Stomach (tissue), 9 donors: Measurements from ENCODE around the gene RBM48. TPM values are rescaled to one million over a fixed set of nuclear protein-coding genes. Genes with fewer than 3 reads are reported as not detected.

Experiments
- DNase-seq, 2 donors: peaks; one replicate each; pipeline versions ENCODE4 v3.0.0 to v3.0.0-alpha.2; 2013 to 2019
- H3K27ac ChIP-seq, 5 donors: fragments of 200-600 bp in 4 of 5; sonication (generic) in 4 of 5; one replicate each; pipeline ENCODE4 v1.5.1; 2013 to 2019; ENCODE audit warnings: mild to moderate bottlenecking in 1 of 5, moderate library complexity in 1 of 5
- H3K27me3 ChIP-seq, 3 donors: fragments of 200-600 bp; sonication (generic); one replicate each; pipeline ENCODE4 v1.5.1; 2017 to 2019; ENCODE audit warnings: mixed run types in 1 of 3
- H3K36me3 ChIP-seq, 4 donors: fragments of 200-600 bp; sonication (generic); 1 replicate in 3 of 4; 2 replicates in 1 of 4; pipeline ENCODE4 v1.5.1; 2016 to 2019
- H3K4me1 ChIP-seq, 4 donors: fragments of 200-600 bp; sonication (generic); one replicate each; pipeline ENCODE4 v1.5.1; 2016 to 2019
- H3K4me3 ChIP-seq, 4 donors: fragments of 200-600 bp; sonication (generic) in 3 of 4; one replicate each; pipeline ENCODE4 v1.5.1; 2016 to 2019; ENCODE audit warnings: mild to moderate bottlenecking in 1 of 4
- H3K9me3 ChIP-seq, 4 donors: fragments of 200-600 bp; sonication (generic); one replicate each; pipeline ENCODE4 v1.5.1; 2016 to 2019
- CTCF ChIP-seq, 7 experiments: fragments of 450-650 bp in 4 of 7; fragments of 200-600 bp in 3 of 7; sonication (generic) in 3 of 7; IDR thresholded peaks; one replicate each; pipeline ENCODE4 v1.5.1; 2016 to 2019; ENCODE audit warnings: antibody characterized with exemption in 7 of 7, control low read depth in 2 of 7, mild to moderate bottlenecking in 1 of 7
- EP300 ChIP-seq: sonication (generic); formaldehyde crosslinking; IDR thresholded peaks from one replicate; pipeline ENCODE4 v1.6.1; 2017; ENCODE audit warnings: antibody characterized with exemption
- POLR2A ChIP-seq, 4 donors: fragments of 450-650 bp; IDR thresholded peaks; one replicate each; pipeline ENCODE4 v1.6.1; 2016; ENCODE audit warnings: antibody characterized with exemption in 4 of 4, control low read depth in 2 of 4, mild to moderate bottlenecking in 1 of 4, moderate library complexity in 1 of 4
- POLR2AphosphoS5 ChIP-seq, 3 donors: sonication (generic); formaldehyde crosslinking; IDR thresholded peaks; one replicate each; pipeline ENCODE4 v1.6.1; 2016; ENCODE audit warnings: antibody characterized with exemption in 3 of 3
- WGBS, 5 donors: extraction: QIAGEN DNeasy Blood & Tissue Kit in 3 of 5; methylation state at CpG; one replicate each; pipeline versions ENCODE4 v1.1.5 to v1.1.7; 2013 to 2018; 5-methylcytosine and 5-hydroxymethylcytosine counted together
- intact Hi-C: fragments of 100-400 bp; cut with DNase I; formaldehyde crosslinking; loops from one replicate; pipeline ENCODE4 v1.15.1; 2023; ENCODE audit warnings: low total_unique reads
- polyA plus RNA-seq, 3 donors: library from polyadenylated mRNA; stranded (reverse); fragments of 200-250 nt; gene quantifications; one replicate each; pipeline ENCODE4 v1.2.3, GENCODE V29; 2013
- total RNA-seq, 5 donors: library from RNA; depleted of rRNA; stranded (reverse); fragments of >200 nt; gene quantifications; one replicate each; pipeline versions ENCODE4 v1.1.0 to v1.2.3, GENCODE V29; 2014 to 2016
- donor health status: healthy with polysubstance abuse.
- donor health status: Bipolar disorder and iron deficiency.
- donor health status: healthy.

The RBM48 gene
- total and polyA plus RNA-seq, 8 donors, result 3.2 to 14.0 (median 6.6) TPM

GRCh38 chr7:92498557-92498956 is 30.0 kb upstream of the RBM48 start:
- 79 to 92% (median 91%) methylated on average over 2 of the region's 2 CpGs for WGBS, 5 donors
- Histone ChIP-seq H3K9me3 (no peaks in the 10 kb centered on the region), H3K36me3 (peaks cover 29 to 99% (median 91%) of the 10 kb centered on the region in 4 donors)

GRCh38 chr7:92503767-92504166 is 24.8 kb upstream of the RBM48 start:
- Histone ChIP-seq H3K27ac (no peak overlapping the region), H3K9me3 (no peaks in the 10 kb centered on the region), H3K4me1 (no peaks in the 10 kb centered on the region), H3K36me3 (peaks cover 25 to 94% (median 93%) of the 10 kb centered on the region in 4 donors), H3K27me3 (no peaks in the 10 kb centered on the region), H3K4me3 (no peak overlapping the region)
- 89 to 93% (median 91%) methylated on average over 2 of the region's 2 CpGs for WGBS, 5 donors
- intact Hi-C loops, result no loop called here
- TF ChIP-seq POLR2AphosphoS5 (IDR thresholded peaks at IDR 0.05) (no peak), EP300 (no peak), POLR2A (IDR thresholded peaks at IDR 0.05) (no peak), CTCF (IDR thresholded peaks at IDR 0.05) (no peak)
- no peak for DNase-seq

More at GRCh38 chr7:92498557-92498956, 30.0 kb upstream of the RBM48 start:
- Histone ChIP-seq H3K4me3 (no peak overlapping the region), H3K27me3 (no peaks in the 10 kb centered on the region), H3K4me1 (no peaks in the 10 kb centered on the region), H3K27ac (no peak overlapping the region)
- TF ChIP-seq CTCF (IDR thresholded peaks at IDR 0.05) (no peak), POLR2AphosphoS5 (IDR thresholded peaks at IDR 0.05) (no peak), POLR2A (IDR thresholded peaks at IDR 0.05) (no peak), EP300 (no peak)
- intact Hi-C loops, result no loop called here
- DNase-seq, result no peak

GRCh38 chr7:92504563-92504962 is 24.0 kb upstream of the RBM48 start:
- DNase-seq, result no peak
- intact Hi-C loops, result no loop called here
- H3K4me3 ChIP-seq, result no peak overlapping the region
- no peaks in the 10 kb centered on the region for H3K9me3 ChIP-seq
- WGBS, 5 donors, result 87 to 93% (median 93%) methylated on average over 3 of the region's 3 CpGs
- H3K27ac ChIP-seq, result no peak overlapping the region
- H3K36me3 ChIP-seq, result peaks cover 18 to 94% (median 87%) of the 10 kb centered on the region in 4 donors
- TF ChIP-seq CTCF (IDR thresholded peaks at IDR 0.05), result no peak
- no peak for TF ChIP-seq POLR2AphosphoS5 (IDR thresholded peaks at IDR 0.05)
- no peak for TF ChIP-seq POLR2A (IDR thresholded peaks at IDR 0.05)
- no peak for TF ChIP-seq EP300
- H3K27me3 ChIP-seq, result no peaks in the 10 kb centered on the region
- H3K4me1 ChIP-seq, result no peaks in the 10 kb centered on the region

GRCh38 chr7:92506363-92506762 is 22.2 kb upstream of the RBM48 start:
- DNase-seq, result no peak
- no peak for TF ChIP-seq CTCF (IDR thresholded peaks at IDR 0.05)
- TF ChIP-seq EP300, result no peak
- TF ChIP-seq POLR2AphosphoS5 (IDR thresholded peaks at IDR 0.05), result no peak
- no peak for TF ChIP-seq POLR2A (IDR thresholded peaks at IDR 0.05)
- Histone ChIP-seq H3K4me1 (no peaks in the 10 kb centered on the region), H3K4me3 (no peak overlapping the region), H3K27me3 (no peaks in the 10 kb centered on the region), H3K9me3 (no peaks in the 10 kb centered on the region), H3K36me3 (peaks cover 15 to 94% (median 86%) of the 10 kb centered on the region in 4 donors), H3K27ac (no peak overlapping the region)
- intact Hi-C loops, result no loop called here
- WGBS, 5 donors, result 84 to 92% (median 92%) methylated on average over 2 of the region's 2 CpGs
